Heart left ventricle (tissue), 16 donors: Measurements from ENCODE around the gene FTL. TPM values are rescaled to one million over a fixed set of nuclear protein-coding genes. Genes with fewer than 3 reads are reported as not detected.
"Not testable (repeated sequence)": the region's sequence is repeated elsewhere in the genome, so short reads cannot be mapped to it uniquely, and the experiment has no call there.

Source experiments
- ATAC-seq, 4 donors: fragments of 200-7000 bp; cut with Tn5 transposase; one replicate each; pipeline ENCODE4 v1.9.1; 2020 to 2022; ENCODE audit warnings: moderate library complexity in 4 of 4, mild to moderate bottlenecking in 3 of 4, moderate number of reproducible peaks in 1 of 4
- DNase-seq, 5 donors: peaks; one replicate each; pipeline ENCODE4 v3.0.0-alpha.2; 2020
- H3K27ac ChIP-seq, 12 donors: fragments of 200-600 bp; sonication (generic) in 4 of 12; one replicate each; pipeline versions ENCODE4 v1.5.0 to v1.8.0; 2016 to 2022; ENCODE audit warnings: mild to moderate bottlenecking in 2 of 12
- H3K27me3 ChIP-seq, 9 donors: fragments of 200-600 bp; sonication (generic) in 2 of 9; one replicate each; pipeline versions ENCODE4 v1.5.1 to v1.8.0; 2016 to 2022; ENCODE audit warnings: mild to moderate bottlenecking in 3 of 9
- H3K36me3 ChIP-seq, 9 donors: fragments of 200-600 bp; sonication (generic) in 2 of 9; one replicate each; pipeline versions ENCODE4 v1.5.0 to v1.8.0; 2018 to 2022; ENCODE audit warnings: mild to moderate bottlenecking in 2 of 9
- H3K4me1 ChIP-seq, 12 donors: fragments of 200-600 bp; sonication (generic) in 4 of 12; one replicate each; pipeline versions ENCODE4 v1.5.0 to v1.8.0; 2016 to 2022; ENCODE audit warnings: mild to moderate bottlenecking in 3 of 12
- H3K4me3 ChIP-seq, 12 donors: fragments of 200-600 bp; sonication (generic) in 4 of 12; one replicate each; pipeline versions ENCODE4 v1.5.0 to v1.8.0; 2017 to 2022; ENCODE audit warnings: mild to moderate bottlenecking in 9 of 12, moderate library complexity in 4 of 12
- H3K9me3 ChIP-seq, 12 donors: fragments of 200-600 bp; sonication (generic) in 4 of 12; one replicate each; pipeline versions ENCODE4 v1.5.0 to v1.8.0; 2016 to 2022; ENCODE audit warnings: mild to moderate bottlenecking in 1 of 12
- POLR2A ChIP-seq, 2 donors: fragments of 450-650 bp; IDR thresholded peaks; one replicate each; pipeline ENCODE4 v1.6.1; 2017; ENCODE audit warnings: antibody characterized with exemption in 2 of 2, mild to moderate bottlenecking in 2 of 2, moderate library complexity in 2 of 2
- WGBS, 4 donors: extraction: QIAGEN DNeasy Blood & Tissue Kit in 2 of 4; methylation state at CpG; one replicate each; pipeline versions ENCODE4 v1.1.5 to v1.1.7; 2013 to 2018; 5-methylcytosine and 5-hydroxymethylcytosine counted together
- intact Hi-C, 10 donors: fragments of 100-400 bp; cut with DNase I; formaldehyde crosslinking; loops; one replicate each; pipeline versions ENCODE4 v1.11.1 to v1.14.2; 2022
- polyA plus RNA-seq, 2 donors: library from polyadenylated mRNA; stranded (reverse); fragments of 200-250 nt; gene quantifications; one replicate each; pipeline ENCODE4 v1.2.3, GENCODE V29; 2013
- total RNA-seq, 9 donors: library from RNA; depleted of rRNA in 2 of 9; stranded (reverse); fragments of >200 nt in 2 of 9; fragmentation: NEBNext Ultra II Directional in 3 of 9; extraction: Animal tissue kit (Norgen Biotek cat#: 25700) in 3 of 9; gene quantifications; one replicate each; pipeline versions ENCODE4 v1.1.0 to v1.2.4, GENCODE V29; 2016 to 2023
- TF ChIP-seq, protein P1 (sequence below), 12 donors: fragments of 200-600 bp; sonication (generic) in 4 of 12; IDR thresholded peaks; one replicate each; pipeline versions ENCODE4 v1.5.0 to v1.8.0; 2018 to 2022; ENCODE audit warnings: antibody characterized with exemption in 12 of 12, mild to moderate bottlenecking in 5 of 12
- donor health status: ischemic (EF 13 %, LVEDD 7.1; RV severe dilation, severe dysfunction).
- donor health status: healthy with polysubstance abuse.
- donor health status: DM: no; HTN: yes; CAD: no.
- donor health status: DM: no; HTN: no; CAD: no.
- donor health status: ischemic (EF 25% LVEDD 6.9; RV normal size, moderate dysfunction).
- donor health status: ischemic (EF 25% LVEDD 5.7; RV mildly dilated, moderate dysfunction).
- donor health status: healthy.
- donor health status: DM: yes; HTN: yes; CAD: no.
- donor health status: ischemic (EF 35%, LVEDD 5.7; RV mildly dilated, moderate dysfunction).
- donor health status: nonischemic (EF 11% LVEDD 7.7; RV severe dilation, severe dysfunction).
- donor health status: DM: yes; HTN: yes; CAD: no.
- donor health status: PGD.
- donor health status: ischemic (EF 29% LVEDD 5.4; RV normal size, mild dysfunction).
- donor health status: nonischemic (EF 23%, LVEDD 6.1; RV moderate dilation, normal function).

FTL gene
- total and polyA plus RNA-seq, 11 donors, result 484 to 6,770 (median 857) TPM

DNA sequence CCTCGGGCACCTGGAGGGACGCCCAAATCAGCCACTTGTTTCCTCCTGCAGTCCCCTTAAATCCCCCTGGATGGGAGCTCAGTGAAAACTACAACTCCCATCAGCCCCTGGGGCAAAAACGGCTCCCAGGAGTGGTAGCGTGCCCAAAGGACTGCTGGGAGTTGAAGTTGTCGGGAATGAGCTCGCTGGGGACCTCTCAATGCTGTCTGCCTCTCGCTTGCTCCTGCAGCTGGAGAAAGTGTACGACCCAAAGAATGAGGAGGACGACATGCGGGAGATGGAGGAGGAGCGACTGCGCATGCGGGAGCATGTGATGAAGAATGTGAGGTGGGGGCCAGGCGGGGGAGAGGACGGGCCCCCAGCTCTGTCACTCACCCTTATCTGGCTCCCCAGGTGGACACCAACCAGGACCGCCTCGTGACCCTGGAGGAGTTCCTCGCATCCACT, 46.3 kb upstream of the FTL start:
- H3K4me3 ChIP-seq, result no peak overlapping the region
- peak in 2 of 4 donors; percentile 42 to 54 for ATAC-seq
- DNase-seq, result no peak
- 83 to 87% (median 84%) methylated on average over 18 of the region's 18 CpGs for WGBS, 4 donors
- intact Hi-C loops, result no loop called here
- no peaks in the 10 kb centered on the region for H3K27me3 ChIP-seq
- H3K9me3 ChIP-seq, result no peaks in the 10 kb centered on the region
- H3K4me1 ChIP-seq, result no peaks in the 10 kb centered on the region
- TF ChIP-seq POLR2A (IDR thresholded peaks at IDR 0.05), result no peak
- TF ChIP-seq, protein P1, sequence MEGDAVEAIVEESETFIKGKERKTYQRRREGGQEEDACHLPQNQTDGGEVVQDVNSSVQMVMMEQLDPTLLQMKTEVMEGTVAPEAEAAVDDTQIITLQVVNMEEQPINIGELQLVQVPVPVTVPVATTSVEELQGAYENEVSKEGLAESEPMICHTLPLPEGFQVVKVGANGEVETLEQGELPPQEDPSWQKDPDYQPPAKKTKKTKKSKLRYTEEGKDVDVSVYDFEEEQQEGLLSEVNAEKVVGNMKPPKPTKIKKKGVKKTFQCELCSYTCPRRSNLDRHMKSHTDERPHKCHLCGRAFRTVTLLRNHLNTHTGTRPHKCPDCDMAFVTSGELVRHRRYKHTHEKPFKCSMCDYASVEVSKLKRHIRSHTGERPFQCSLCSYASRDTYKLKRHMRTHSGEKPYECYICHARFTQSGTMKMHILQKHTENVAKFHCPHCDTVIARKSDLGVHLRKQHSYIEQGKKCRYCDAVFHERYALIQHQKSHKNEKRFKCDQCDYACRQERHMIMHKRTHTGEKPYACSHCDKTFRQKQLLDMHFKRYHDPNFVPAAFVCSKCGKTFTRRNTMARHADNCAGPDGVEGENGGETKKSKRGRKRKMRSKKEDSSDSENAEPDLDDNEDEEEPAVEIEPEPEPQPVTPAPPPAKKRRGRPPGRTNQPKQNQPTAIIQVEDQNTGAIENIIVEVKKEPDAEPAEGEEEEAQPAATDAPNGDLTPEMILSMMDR (IDR thresholded peaks at IDR 0.05), result no peak
- no peak overlapping the region for H3K27ac ChIP-seq
- H3K36me3 ChIP-seq, result peaks cover 4 to 94% (median 87%) of the 10 kb centered on the region in 9 donors

DNA sequence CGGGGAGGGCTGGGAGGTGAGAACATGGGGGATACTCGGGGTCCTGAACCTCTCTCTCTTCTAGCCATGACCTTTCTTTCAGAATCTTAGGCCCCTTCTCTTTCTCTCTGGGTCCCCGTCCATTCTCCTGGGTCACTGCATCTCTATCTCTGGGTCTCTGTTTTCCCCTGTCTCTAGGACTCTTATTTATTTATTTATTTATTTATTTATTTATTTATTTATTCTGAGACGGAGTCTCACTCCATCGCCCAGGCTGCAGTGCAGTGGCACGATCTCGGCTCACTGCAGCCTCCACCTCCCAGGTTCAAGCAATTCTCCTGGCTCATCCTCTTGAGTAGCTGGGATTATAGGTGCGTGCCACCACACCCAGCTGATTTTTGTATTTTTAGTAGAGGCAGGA, 45.8 kb upstream of the FTL start:
- H3K4me3 ChIP-seq, H3K4me1 ChIP-seq, ATAC-seq, intact Hi-C loops, H3K9me3 ChIP-seq, H3K27ac ChIP-seq, H3K27me3 ChIP-seq, DNase-seq: not testable (repeated sequence)
- peaks cover 3 to 90% (median 83%) of the 10 kb centered on the region in 9 donors for H3K36me3 ChIP-seq
- WGBS, 4 donors, result 92 to 95% (median 93%) methylated on average over 8 of the region's 8 CpGs

DNA sequence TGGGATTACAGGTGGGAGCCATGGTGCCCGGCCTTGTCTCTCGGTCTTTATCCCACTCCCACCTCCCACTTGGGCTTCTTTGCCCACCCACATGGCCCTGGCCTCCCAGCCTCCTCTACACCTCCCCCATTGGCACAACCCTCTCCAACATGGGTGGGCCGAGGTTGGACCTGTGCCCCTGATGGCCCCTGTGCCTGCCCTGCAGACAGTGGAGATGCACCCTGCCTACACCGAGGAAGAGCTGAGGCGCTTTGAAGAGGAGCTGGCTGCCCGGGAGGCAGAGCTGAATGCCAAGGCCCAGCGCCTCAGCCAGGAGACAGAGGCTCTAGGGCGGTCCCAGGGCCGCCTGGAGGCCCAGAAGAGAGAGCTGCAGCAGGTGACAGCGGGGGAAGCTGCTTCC, 44.2 kb upstream of the FTL start:
- Histone ChIP-seq H3K27me3 (no peaks in the 10 kb centered on the region), H3K36me3 (peaks cover 0 to 73% (median 66%) of the 10 kb centered on the region in 9 donors), H3K27ac (no peak overlapping the region), H3K9me3 (no peaks in the 10 kb centered on the region), H3K4me1 (no peaks in the 10 kb centered on the region), H3K4me3 (no peak overlapping the region)
- intact Hi-C loops, result no loop called here
- ATAC-seq, result no peak
- WGBS, 4 donors, result 87 to 92% (median 88%) methylated on average over 10 of the region's 10 CpGs
- no peak for TF ChIP-seq POLR2A (IDR thresholded peaks at IDR 0.05)
- TF ChIP-seq, protein P1 (IDR thresholded peaks at IDR 0.05), result no peak
- no peak for DNase-seq

DNA sequence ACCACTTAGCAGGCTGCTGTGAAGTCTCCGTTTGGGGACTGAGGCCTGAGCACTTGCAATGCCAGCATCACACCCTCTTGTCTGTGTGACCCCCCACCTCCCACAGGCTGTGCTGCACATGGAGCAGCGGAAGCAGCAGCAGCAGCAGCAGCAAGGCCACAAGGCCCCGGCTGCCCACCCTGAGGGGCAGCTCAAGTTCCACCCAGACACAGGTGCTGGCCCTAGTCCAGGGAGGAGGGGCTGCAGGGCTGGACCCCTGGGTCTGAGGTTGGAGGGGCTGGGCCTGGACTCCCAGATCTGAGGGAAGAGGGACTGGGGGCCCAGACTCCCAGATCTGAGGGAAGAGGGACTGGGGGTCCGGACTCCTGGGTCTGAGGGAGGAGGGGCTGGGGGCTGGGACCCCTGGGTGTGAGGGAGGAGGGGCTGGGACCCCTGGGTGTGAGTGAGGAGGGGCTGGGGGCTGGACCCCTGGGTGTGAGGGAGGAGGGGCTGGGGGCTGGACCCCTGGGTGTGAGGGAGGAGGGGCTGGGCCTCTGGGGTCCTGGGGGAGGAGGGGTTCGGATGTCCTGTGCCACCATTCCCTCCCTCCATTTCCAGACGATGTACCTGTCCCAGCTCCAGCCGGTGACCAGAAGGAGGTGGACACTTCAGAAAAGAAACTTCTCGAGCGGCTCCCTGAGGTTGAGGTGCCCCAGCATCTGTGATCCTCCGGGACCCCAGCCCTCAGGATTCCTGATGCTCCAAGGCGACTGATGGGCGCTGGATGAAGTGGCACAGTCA, 43.2 kb upstream of the FTL start:
- ATAC-seq, result no peak
- H3K4me3 ChIP-seq, result no peak overlapping the region
- intact Hi-C loops, result no loop called here
- H3K36me3 ChIP-seq, result peaks cover 0 to 64% (median 56%) of the 10 kb centered on the region in 9 donors
- DNase-seq, result no peak
- 77 to 94% (median 91%) methylated on average over 5 to 12 of the region's 12 CpGs for WGBS, 4 donors
- TF ChIP-seq, protein P1 (IDR thresholded peaks at IDR 0.05), result no peak
- TF ChIP-seq POLR2A (IDR thresholded peaks at IDR 0.05), result no peak
- H3K27ac ChIP-seq, result no peak overlapping the region
- H3K9me3 ChIP-seq, result no peaks in the 10 kb centered on the region
- no peaks in the 10 kb centered on the region for H3K27me3 ChIP-seq
- H3K4me1 ChIP-seq, result peaks cover 0 to 5% (median 1%) of the 10 kb centered on the region in 12 donors
